ENCODE results near the gene PPP2R5D. TPM values are rescaled to one million over a fixed set of nuclear protein-coding genes. Genes with fewer than 3 reads are reported as not detected.

Gene PPP2R5D
- total and polyA plus RNA-seq, 2 of the 8 experiments (the other 6 are each of a cell fraction or from before 2014, with no cell fraction given): 52.1 to 55.7 TPM

GRCh38 chr6:42978839-42979522 lies 5.4 kb upstream of the PPP2R5D start, which contains the start of gene PEX6 (continued):
- TF ChIP-seq ZNF274 (IDR thresholded peaks at IDR 0.05; ENCODE audit: borderline replicate concordance, extremely low read depth, low read length) (no peak), KDM4A (IDR thresholded peaks at IDR 0.05; ENCODE audit: low read depth, low read length, severe bottlenecking) (peak; percentile 75), KDM5A (IDR thresholded peaks at IDR 0.05; ENCODE audit: low read length) (no peak), CHD1 (IDR thresholded peaks at IDR 0.05; ENCODE audit: low read depth, low read length) (no peak), ATF2 (IDR thresholded peaks at IDR 0.05; ENCODE audit: low read length) (no peak), BRCA1 (IDR thresholded peaks at IDR 0.05; ENCODE audit: low read depth, low read length) (no peak), CREB1 (IDR thresholded peaks at IDR 0.05) (peak; percentile 73), RNF2 (IDR thresholded peaks at IDR 0.05; ENCODE audit: borderline replicate concordance, low read depth, low read length, missing control alignments, poor library complexity, severe bottlenecking) (no peak), POU5F1 (IDR thresholded peaks at IDR 0.05; ENCODE audit: low read depth, low read length) (no peak), NANOG (IDR thresholded peaks at IDR 0.05; ENCODE audit: insufficient read depth, low read depth, low read length, poor library complexity, severe bottlenecking) (no peak), GTF2F1 (IDR thresholded peaks at IDR 0.05; ENCODE audit: borderline replicate concordance, low read depth, low read length) (no peak), JUN (IDR thresholded peaks at IDR 0.05; ENCODE audit: low read depth, low read length) (no peak), RFX5 (IDR thresholded peaks at IDR 0.05; ENCODE audit: borderline replicate concordance, low read depth, low read length) (no peak), E2F6 (IDR thresholded peaks at IDR 0.05) (no peak), BCL11A (IDR thresholded peaks at IDR 0.05; ENCODE audit: low read depth in 2 of 2, low read length in 2 of 2) (no peak), GABPA (IDR thresholded peaks at IDR 0.05; ENCODE audit: borderline replicate concordance, insufficient read depth, low read length) (peak; percentile 88)
- TF ChIP-seq, protein P1, sequence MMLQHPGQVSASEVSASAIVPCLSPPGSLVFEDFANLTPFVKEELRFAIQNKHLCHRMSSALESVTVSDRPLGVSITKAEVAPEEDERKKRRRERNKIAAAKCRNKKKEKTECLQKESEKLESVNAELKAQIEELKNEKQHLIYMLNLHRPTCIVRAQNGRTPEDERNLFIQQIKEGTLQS (IDR thresholded peaks at IDR 0.05; ENCODE audit: insufficient read depth, low read depth, low read length): no peak

Measured in H1 (cell line).